GM12865 (cell line): ENCODE data around the gene RBM20.

Experiments used
- DNase-seq: peaks from one replicate; pipeline ENCODE4 v3.0.0; 2010; ENCODE audit warnings: low read depth
- H3K4me3 ChIP-seq: 2 replicates; pipeline ENCODE4 v1.5.1; 2011; ENCODE audit warnings: mild to moderate bottlenecking, low read depth, low read length, control low read depth
- CTCF ChIP-seq: IDR thresholded peaks from 2 replicates; pipeline ENCODE4 v1.5.1; 2011; ENCODE audit warnings: low read length, control low read depth, low read depth, inconsistent platforms; ENCODE audit not compliant: insufficient read depth; ENCODE audit errors: missing control alignments

The RBM20 gene

DNA sequence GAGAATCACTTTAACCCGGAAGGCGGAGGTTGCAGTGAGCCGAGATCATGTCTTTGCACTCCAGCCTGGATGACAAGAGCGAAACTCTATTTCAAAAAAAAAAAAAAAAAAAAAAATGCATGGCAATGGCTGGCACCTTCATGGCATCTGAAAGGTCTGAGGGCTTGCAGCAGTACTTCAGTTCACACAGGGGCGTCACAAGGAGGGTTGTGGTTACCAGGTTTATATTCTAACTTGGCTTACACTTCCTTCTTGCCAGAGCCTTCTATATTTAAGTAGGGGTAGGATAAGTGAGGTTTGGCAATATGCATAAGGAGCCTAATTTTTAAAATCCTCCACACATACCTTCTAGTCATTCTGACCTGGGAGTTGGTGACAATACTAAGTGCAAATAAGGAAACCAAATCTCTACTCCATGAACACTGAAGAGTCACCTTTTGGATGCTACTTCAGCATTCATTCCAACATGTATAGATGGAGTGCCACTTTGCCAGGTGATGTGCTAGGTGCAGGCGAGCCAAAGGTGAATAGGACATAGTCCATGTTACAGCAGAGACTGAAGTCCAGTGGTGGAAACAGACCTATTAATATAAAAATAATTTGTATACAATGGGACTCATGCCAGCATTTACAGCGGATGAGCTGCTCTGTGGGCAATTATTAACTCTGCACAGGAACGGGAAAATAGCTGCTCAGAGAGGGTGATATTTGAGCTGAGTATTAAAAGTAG lies 169.8 kb downstream of the RBM20 start:
- DNase-seq = no peak
- no peak for TF ChIP-seq CTCF
- no peak overlapping the region for H3K4me3 ChIP-seq

GRCh38 chr10:110815354-110816004 lies 171.3 kb downstream of the RBM20 start:
- H3K4me3 ChIP-seq = no peak overlapping the region
- TF ChIP-seq CTCF = no peak
- DNase-seq = peak; percentile 71

DNA sequence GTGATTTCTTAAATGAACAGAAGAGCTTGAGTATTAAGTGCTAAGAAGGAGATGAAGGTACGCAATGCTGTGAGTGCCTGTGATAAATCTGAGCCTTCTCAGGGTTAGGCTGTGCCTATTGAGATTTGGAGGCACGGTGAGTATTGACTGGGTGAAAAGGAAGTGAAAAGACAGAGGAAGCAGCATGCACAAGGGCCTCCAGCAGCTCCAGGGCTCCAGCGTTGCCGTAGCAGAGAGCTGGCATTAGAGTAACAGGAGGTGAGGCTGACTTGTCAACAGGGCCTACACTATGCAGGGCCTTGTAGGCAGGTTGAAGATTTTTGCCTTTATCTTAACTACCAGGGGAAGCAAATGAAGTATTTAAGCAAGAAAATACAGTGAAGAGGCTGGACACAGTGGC lies 173.5 kb downstream of the RBM20 start:
- TF ChIP-seq CTCF = no peak
- no peak overlapping the region for H3K4me3 ChIP-seq
- DNase-seq = peak; percentile 19

DNA sequence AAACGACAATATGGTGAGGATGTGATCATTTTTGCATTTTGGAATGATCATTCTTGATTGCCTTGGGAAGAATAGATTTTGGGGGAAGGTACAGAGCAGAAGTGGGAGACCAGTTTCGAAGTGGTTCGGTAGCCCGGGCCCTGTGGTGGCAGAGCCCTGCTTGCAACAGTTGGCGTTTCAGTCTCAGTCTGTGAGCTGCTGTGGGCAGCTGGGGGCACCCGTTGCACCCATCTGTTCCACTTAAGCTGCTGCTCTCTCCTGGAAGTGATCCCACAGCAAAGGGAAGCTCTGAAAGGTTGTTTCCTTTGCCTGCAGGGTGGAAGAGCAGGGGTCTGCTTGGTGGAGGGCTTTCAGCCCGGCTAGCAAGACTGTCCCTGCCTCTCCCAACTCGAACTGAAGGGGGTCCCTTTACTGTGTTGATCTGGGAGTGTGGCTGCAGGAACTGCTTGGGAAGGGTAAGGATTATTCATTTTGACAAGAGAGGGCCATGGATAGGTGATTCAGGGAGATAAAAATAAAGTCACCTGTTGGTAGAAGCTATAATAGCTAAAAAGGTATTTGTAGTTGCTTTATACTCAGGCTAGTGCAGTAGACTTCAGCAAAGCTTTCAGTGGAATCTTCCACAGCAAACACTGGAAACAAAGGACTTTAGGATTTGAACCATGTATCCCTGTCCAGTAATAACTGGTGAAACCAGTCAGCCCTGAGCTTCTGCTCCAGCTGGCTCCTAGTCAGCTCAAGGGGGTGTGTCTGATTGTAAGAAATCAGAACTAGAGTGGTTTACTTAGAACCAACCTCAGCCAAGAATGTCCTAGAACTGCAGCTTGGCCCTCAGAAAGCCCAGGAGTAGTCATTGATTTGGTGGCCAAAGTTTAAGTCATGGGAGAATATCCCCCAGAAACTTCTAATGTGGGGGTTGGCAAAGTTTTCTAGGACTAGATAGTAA lies 174.4 kb downstream of the RBM20 start:
- no peak for TF ChIP-seq CTCF
- DNase-seq = no peak
- no peak overlapping the region for H3K4me3 ChIP-seq

- H3K4me3 ChIP-seq = no peak overlapping the region
- TF ChIP-seq CTCF = no peak
- no peak for DNase-seq
Measured at GRCh38 chr10:110820321-110820814, 176.2 kb downstream of the RBM20 start.

DNA sequence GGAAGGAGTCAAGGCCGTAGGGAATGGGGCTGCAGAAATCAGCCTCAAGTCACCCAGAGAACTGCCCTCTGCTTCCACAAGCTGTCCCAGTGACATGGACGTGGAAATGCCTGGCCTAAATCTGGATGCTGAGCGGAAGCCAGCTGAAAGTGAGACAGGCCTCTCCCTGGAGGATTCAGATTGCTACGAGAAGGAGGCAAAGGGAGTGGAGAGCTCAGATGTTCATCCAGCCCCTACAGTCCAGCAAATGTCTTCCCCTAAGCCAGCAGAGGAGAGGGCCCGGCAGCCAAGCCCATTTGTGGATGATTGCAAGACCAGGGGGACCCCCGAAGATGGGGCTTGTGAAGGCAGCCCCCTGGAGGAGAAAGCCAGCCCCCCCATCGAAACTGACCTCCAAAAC lies 177.4 kb downstream of the RBM20 start:
- no peak overlapping the region for H3K4me3 ChIP-seq
- no peak for TF ChIP-seq CTCF
- no peak for DNase-seq
